Vagina (tissue), 2 donors: ENCODE data around the gene LAMC3. TPM values are rescaled to one million over a fixed set of nuclear protein-coding genes. Genes with fewer than 3 reads are reported as not detected.

Source experiments
- DNase-seq, 2 donors: peaks; one replicate each; pipeline ENCODE4 v3.0.0-alpha.2; 2017; ENCODE audit errors: extremely low spot score in 2 of 2
- H3K27ac ChIP-seq: fragments of 200-600 bp; sonication (generic); one replicate; pipeline ENCODE4 v1.5.1; 2019
- H3K27me3 ChIP-seq: fragments of 200-600 bp; sonication (generic); one replicate; pipeline ENCODE4 v1.5.1; 2019
- H3K36me3 ChIP-seq, 2 donors: fragments of 200-600 bp; sonication (generic); one replicate each; pipeline ENCODE4 v1.5.1; 2017 to 2019
- H3K4me1 ChIP-seq: fragments of 200-600 bp; sonication (generic); one replicate; pipeline ENCODE4 v1.5.1; 2019
- H3K4me3 ChIP-seq, 2 donors: fragments of 200-600 bp; sonication (generic); 1 replicate in 1 of 2; 2 replicates in 1 of 2; pipeline ENCODE4 v1.5.1; 2016 to 2019
- H3K9me3 ChIP-seq: fragments of 200-600 bp; sonication (generic); one replicate; pipeline ENCODE4 v1.5.1; 2019
- CTCF ChIP-seq, 3 experiments: fragments of 450-650 bp in 2 of 3; fragments of 200-600 bp in 1 of 3; sonication (generic) in 1 of 3; IDR thresholded peaks; one replicate each; pipeline ENCODE4 v1.5.1; 2017 to 2019; ENCODE audit warnings: antibody characterized with exemption in 3 of 3, mild to moderate bottlenecking in 2 of 3, moderate library complexity in 2 of 3
- POLR2A ChIP-seq, 2 donors: fragments of 450-650 bp; IDR thresholded peaks; one replicate each; pipeline ENCODE4 v1.6.1; 2017; ENCODE audit warnings: antibody characterized with exemption in 2 of 2, mild to moderate bottlenecking in 2 of 2, moderate library complexity in 2 of 2
- POLR2AphosphoS5 ChIP-seq, 2 donors: sonication (generic); formaldehyde crosslinking; IDR thresholded peaks; one replicate each; pipeline ENCODE4 v1.9.0; 2017; ENCODE audit warnings: antibody characterized with exemption in 2 of 2, mild to moderate bottlenecking in 2 of 2, low read depth in 1 of 2; ENCODE audit not compliant: insufficient read depth in 1 of 2
- intact Hi-C: fragments of 100-400 bp; cut with DNase I; formaldehyde crosslinking; loops from one replicate; pipeline ENCODE4 v1.15.1; 2023
- total RNA-seq: library from RNA; depleted of rRNA; stranded (reverse); fragments of >200 nt; gene quantifications from one replicate; pipeline ENCODE4 v1.2.3, GENCODE V29; 2016

LAMC3 gene
- total RNA-seq, 1 donor from 2014 or later, result 13.3 TPM

GRCh38 chr9:130983359-130983670 lies 25.7 kb upstream of the LAMC3 start:
- intact Hi-C loops, result no loop called here
- H3K36me3 ChIP-seq, result no peaks in the 10 kb centered on the region
- H3K27ac ChIP-seq, result no peak overlapping the region
- no peaks in the 10 kb centered on the region for H3K27me3 ChIP-seq
- H3K9me3 ChIP-seq, result no peaks in the 10 kb centered on the region
- no peak overlapping the region for H3K4me3 ChIP-seq
- no peak for DNase-seq
- TF ChIP-seq POLR2A (IDR thresholded peaks at IDR 0.05), result no peak
- no peak for TF ChIP-seq CTCF (IDR thresholded peaks at IDR 0.05)
- TF ChIP-seq POLR2AphosphoS5 (IDR thresholded peaks at IDR 0.05; ENCODE audit: insufficient read depth in 1 of 2, low read depth in 1 of 2), result no peak
- no peaks in the 10 kb centered on the region for H3K4me1 ChIP-seq

- no peak for DNase-seq
- Histone ChIP-seq H3K27ac (no peak overlapping the region), H3K27me3 (no peaks in the 10 kb centered on the region), H3K4me3 (no peak overlapping the region), H3K4me1 (no peaks in the 10 kb centered on the region), H3K9me3 (no peaks in the 10 kb centered on the region), H3K36me3 (no peaks in the 10 kb centered on the region)
- no peak for TF ChIP-seq CTCF (IDR thresholded peaks at IDR 0.05)
- TF ChIP-seq POLR2AphosphoS5 (IDR thresholded peaks at IDR 0.05; ENCODE audit: insufficient read depth in 1 of 2, low read depth in 1 of 2), result no peak
- no peak for TF ChIP-seq POLR2A (IDR thresholded peaks at IDR 0.05)
- intact Hi-C loops, result no loop called here
Observed at GRCh38 chr9:130983970-130984369, 25.0 kb upstream of the LAMC3 start.

- Histone ChIP-seq H3K4me1 (no peaks in the 10 kb centered on the region), H3K27me3 (no peaks in the 10 kb centered on the region), H3K9me3 (no peaks in the 10 kb centered on the region), H3K4me3 (no peak overlapping the region), H3K36me3 (no peaks in the 10 kb centered on the region), H3K27ac (no peak overlapping the region)
- no peak for DNase-seq
- intact Hi-C loops, result no loop called here
- TF ChIP-seq POLR2AphosphoS5 (IDR thresholded peaks at IDR 0.05; ENCODE audit: insufficient read depth in 1 of 2, low read depth in 1 of 2) (no peak), CTCF (IDR thresholded peaks at IDR 0.05) (no peak), POLR2A (IDR thresholded peaks at IDR 0.05) (no peak)
Observed at GRCh38 chr9:130984521-130984920, 24.5 kb upstream of the LAMC3 start.

GRCh38 chr9:130985029-130985428 lies 23.9 kb upstream of the LAMC3 start:
- H3K27me3 ChIP-seq, result no peaks in the 10 kb centered on the region

More at GRCh38 chr9:130985029-130985428, 23.9 kb upstream of the LAMC3 start:
- no peaks in the 10 kb centered on the region for H3K4me1 ChIP-seq
- H3K4me3 ChIP-seq, result no peak overlapping the region
- no peaks in the 10 kb centered on the region for H3K36me3 ChIP-seq
- no peak overlapping the region for H3K27ac ChIP-seq
- intact Hi-C loops, result no loop called here
- no peak for TF ChIP-seq POLR2AphosphoS5 (IDR thresholded peaks at IDR 0.05; ENCODE audit: insufficient read depth in 1 of 2, low read depth in 1 of 2)
- TF ChIP-seq POLR2A (IDR thresholded peaks at IDR 0.05), result no peak
- no peak for TF ChIP-seq CTCF (IDR thresholded peaks at IDR 0.05)
- no peaks in the 10 kb centered on the region for H3K9me3 ChIP-seq
- DNase-seq, result no peak
